Upper lobe of left lung (tissue), 6 donors: ENCODE measurements around the gene CDC42BPA. TPM values are rescaled to one million over a fixed set of nuclear protein-coding genes. Genes with fewer than 3 reads are reported as not detected.
"Not testable (repeated sequence)": the region's sequence is repeated elsewhere in the genome, so short reads cannot be mapped to it uniquely, and the experiment has no call there.

ENCODE experiments used
- ATAC-seq, 2 donors: fragments of 200-7000 bp; cut with Tn5 transposase; one replicate each; pipeline ENCODE4 v1.9.1; 2022; ENCODE audit warnings: mild to moderate bottlenecking in 2 of 2, moderate library complexity in 2 of 2; ENCODE audit not compliant: low FRiP score in 2 of 2
- DNase-seq, 2 donors: peaks; one replicate each; pipeline ENCODE4 v3.0.0-alpha.2; 2019 to 2020
- H3K27ac ChIP-seq, 4 donors: fragments of 200-600 bp; sonication (generic); one replicate each; pipeline ENCODE4 v1.5.1; 2016 to 2019
- H3K27me3 ChIP-seq, 4 donors: fragments of 200-600 bp; sonication (generic); one replicate each; pipeline ENCODE4 v1.5.1; 2017 to 2019
- H3K36me3 ChIP-seq, 4 donors: fragments of 200-600 bp; sonication (generic); one replicate each; pipeline ENCODE4 v1.5.1; 2016 to 2019
- H3K4me1 ChIP-seq, 4 donors: fragments of 200-600 bp; sonication (generic); one replicate each; pipeline ENCODE4 v1.5.1; 2018 to 2019
- H3K4me3 ChIP-seq, 4 donors: fragments of 200-600 bp; sonication (generic); one replicate each; pipeline ENCODE4 v1.5.1; 2017 to 2019; ENCODE audit warnings: mild to moderate bottlenecking in 2 of 4, moderate library complexity in 1 of 4
- H3K9me3 ChIP-seq, 4 donors: fragments of 200-600 bp; sonication (generic); one replicate each; pipeline ENCODE4 v1.5.1; 2018 to 2019
- CTCF ChIP-seq, 6 experiments: fragments of 450-650 bp in 4 of 6; fragments of 200-600 bp in 2 of 6; sonication (generic) in 2 of 6; IDR thresholded peaks; one replicate each; pipeline ENCODE4 v1.5.1; 2016 to 2019; ENCODE audit warnings: antibody characterized with exemption in 6 of 6
- EP300 ChIP-seq, 4 donors: sonication (generic); formaldehyde crosslinking; IDR thresholded peaks; one replicate each; pipeline ENCODE4 v1.5.1; 2017; ENCODE audit warnings: antibody characterized with exemption in 4 of 4, control low read depth in 2 of 4
- POLR2A ChIP-seq, 4 donors: fragments of 450-650 bp; IDR thresholded peaks; one replicate each; pipeline ENCODE4 v1.5.1; 2016 to 2017; ENCODE audit warnings: antibody characterized with exemption in 4 of 4, mild to moderate bottlenecking in 2 of 4
- POLR2AphosphoS5 ChIP-seq, 2 donors: sonication (generic); formaldehyde crosslinking; IDR thresholded peaks; one replicate each; pipeline ENCODE4 v1.5.1; 2017; ENCODE audit warnings: antibody characterized with exemption in 2 of 2
- WGBS, 2 donors: methylation state at CpG; one replicate each; pipeline ENCODE4 v1.1.5; 2017 to 2018; 5-methylcytosine and 5-hydroxymethylcytosine counted together
- total RNA-seq, 6 donors: library from RNA; depleted of rRNA in 4 of 6; stranded (reverse); fragments of >200 nt in 4 of 6; gene quantifications; one replicate each; pipeline versions ENCODE4 v1.1.0 to v1.2.1, GENCODE V29; 2016 to 2021
- donor health status: DM: no; HTN: no; CAD: no; lungs with moderate emphysema.
- donor health status: DM: no; HTN: yes; CAD: no; lungs with severe emphysema.

CDC42BPA gene
- total RNA-seq, 6 donors from 2014 or later = 27.8 to 76.1 (median 33.1) TPM

DNA sequence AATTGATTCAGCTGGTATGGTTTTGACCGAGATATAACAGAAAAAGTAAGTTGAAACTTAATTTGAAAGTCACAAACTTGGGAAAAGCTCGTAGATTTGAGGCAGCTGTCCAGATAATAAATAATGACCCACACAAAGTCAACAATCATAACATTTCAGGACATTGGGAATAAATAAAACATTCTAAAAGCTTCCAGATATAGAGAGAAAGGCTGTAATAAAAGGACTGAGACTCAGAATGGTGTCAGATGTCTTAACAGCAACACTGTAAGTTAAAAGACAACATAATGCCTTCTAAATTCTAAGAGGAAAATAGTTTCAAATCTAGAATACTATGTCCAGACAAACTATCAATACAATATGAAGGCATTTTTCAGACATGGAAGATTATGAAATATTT, 163.3 kb downstream of the CDC42BPA start:
- no peaks in the 10 kb centered on the region for H3K4me1 ChIP-seq

GRCh38 chr1:227152525-227152924, 165.8 kb downstream of the CDC42BPA start:
- no peak for ATAC-seq
- TF ChIP-seq POLR2AphosphoS5 (IDR thresholded peaks at IDR 0.05) (no peak), CTCF (IDR thresholded peaks at IDR 0.05) (no peak), POLR2A (IDR thresholded peaks at IDR 0.05) (no peak), EP300 (IDR thresholded peaks at IDR 0.05) (no peak)
- H3K4me3 ChIP-seq = no peak overlapping the region
- DNase-seq = no peak
- H3K9me3 ChIP-seq = no peaks in the 10 kb centered on the region
- no peaks in the 10 kb centered on the region for H3K36me3 ChIP-seq
- H3K27ac ChIP-seq = no peak overlapping the region
- WGBS, 2 donors = 96 to 98% methylated on average over 2 of the region's 2 CpGs
- no peaks in the 10 kb centered on the region for H3K4me1 ChIP-seq
- H3K27me3 ChIP-seq = no peaks in the 10 kb centered on the region

More for the DNA sequence above, 163.3 kb downstream of the CDC42BPA start:
- DNase-seq (no peak), ATAC-seq (no peak)
- 65 to 75% methylated on average over 2 of the region's 2 CpGs for WGBS, 2 donors
- Histone ChIP-seq H3K27me3 (no peaks in the 10 kb centered on the region), H3K36me3 (peaks cover 0 to 18% (median 4%) of the 10 kb centered on the region in 4 donors), H3K27ac (no peak overlapping the region), H3K4me3 (no peak overlapping the region), H3K9me3 (no peaks in the 10 kb centered on the region)
- no peak for TF ChIP-seq POLR2AphosphoS5 (IDR thresholded peaks at IDR 0.05)

- Histone ChIP-seq H3K27me3 (no peaks in the 10 kb centered on the region), H3K36me3 (peaks cover 0 to 47% (median 7%) of the 10 kb centered on the region in 4 donors), H3K27ac (no peak overlapping the region), H3K4me1 (no peaks in the 10 kb centered on the region), H3K4me3 (no peak overlapping the region), H3K9me3 (no peaks in the 10 kb centered on the region)
- ATAC-seq (no peak), DNase-seq (no peak)
- TF ChIP-seq EP300 (IDR thresholded peaks at IDR 0.05) (no peak), POLR2A (IDR thresholded peaks at IDR 0.05) (no peak), POLR2AphosphoS5 (IDR thresholded peaks at IDR 0.05) (no peak), CTCF (IDR thresholded peaks at IDR 0.05) (no peak)
- 71 to 74% methylated on average over 1 of the region's 1 CpG for WGBS, 2 donors
Measured at GRCh38 chr1:227140376-227140775, 177.9 kb downstream of the CDC42BPA start.

DNA sequence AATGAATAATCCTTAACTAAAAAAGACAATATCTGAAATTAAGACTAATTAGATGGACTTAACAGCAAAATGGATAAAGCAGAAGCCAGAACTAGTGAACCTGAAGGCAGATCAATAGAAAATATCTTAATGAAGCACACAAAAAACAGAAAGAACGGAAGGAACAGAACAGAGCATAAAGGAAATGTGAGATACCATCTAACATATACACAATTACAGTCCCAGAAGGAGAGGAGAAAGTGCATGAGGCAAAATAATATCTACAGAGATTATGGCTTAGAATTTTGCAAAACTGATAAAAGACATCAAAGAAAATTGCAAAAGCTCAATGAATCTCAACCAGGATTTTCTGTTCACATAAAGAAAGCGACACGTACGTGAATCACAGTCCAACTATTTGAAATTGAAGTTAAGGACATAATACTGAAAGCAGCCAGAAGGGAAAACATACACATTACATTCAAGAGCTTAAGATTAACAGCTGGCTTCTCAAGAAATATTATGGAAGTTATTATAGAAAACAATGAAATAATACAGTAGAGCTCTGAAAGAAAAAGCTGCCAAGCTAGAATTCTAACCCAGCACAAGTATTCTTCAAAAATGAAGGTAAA, 182.0 kb downstream of the CDC42BPA start:
- DNase-seq (no peak), ATAC-seq (no peak)
- TF ChIP-seq CTCF (IDR thresholded peaks at IDR 0.05) (no peak), POLR2A (IDR thresholded peaks at IDR 0.05) (no peak), POLR2AphosphoS5 (IDR thresholded peaks at IDR 0.05) (no peak), EP300 (IDR thresholded peaks at IDR 0.05) (no peak)
- Histone ChIP-seq H3K27me3 (no peaks in the 10 kb centered on the region), H3K4me1 (no peaks in the 10 kb centered on the region), H3K9me3 (no peaks in the 10 kb centered on the region), H3K36me3 (peaks cover 0 to 15% (median 0%) of the 10 kb centered on the region in 4 donors), H3K27ac (no peak overlapping the region), H3K4me3 (no peak overlapping the region)
- 84 to 90% methylated on average over 4 of the region's 4 CpGs for WGBS, 2 donors

DNA sequence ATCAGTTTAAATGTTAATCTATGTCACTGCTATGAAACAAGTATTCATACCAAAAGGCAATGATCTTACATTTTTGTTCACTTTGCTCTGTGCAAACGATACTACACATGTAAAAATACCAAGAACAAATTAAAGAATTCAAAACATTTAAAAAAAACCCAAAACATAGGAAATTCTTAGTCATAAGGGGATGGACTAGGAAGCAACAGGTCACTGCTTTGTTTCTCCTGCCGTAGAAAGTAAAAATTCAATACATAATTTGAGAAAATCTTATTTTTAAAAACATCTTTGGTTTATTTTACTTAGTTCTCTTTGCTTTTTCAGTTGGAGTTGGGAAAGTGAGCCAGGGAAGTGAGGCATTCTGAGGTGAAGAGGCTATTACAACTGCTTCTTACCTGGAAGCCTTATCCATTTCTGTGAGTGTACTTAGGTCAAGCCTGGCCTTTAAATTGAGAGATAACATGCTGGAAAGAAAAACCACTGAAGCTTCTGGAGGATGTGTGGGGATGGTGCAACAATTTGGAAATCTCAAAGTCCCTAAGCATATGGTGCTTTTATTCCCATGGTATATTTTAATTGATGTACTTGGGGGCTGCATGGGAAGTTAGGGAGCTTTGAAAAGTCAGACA, 183.5 kb downstream of the CDC42BPA start:
- Histone ChIP-seq H3K27me3 (no peaks in the 10 kb centered on the region), H3K36me3 (peaks cover 0 to 15% (median 0%) of the 10 kb centered on the region in 4 donors), H3K9me3 (no peaks in the 10 kb centered on the region), H3K4me1 (no peaks in the 10 kb centered on the region), H3K4me3 (no peak overlapping the region), H3K27ac (no peak overlapping the region)
- DNase-seq (no peak), ATAC-seq (no peak)
- TF ChIP-seq POLR2AphosphoS5 (IDR thresholded peaks at IDR 0.05) (no peak), POLR2A (IDR thresholded peaks at IDR 0.05) (no peak), EP300 (IDR thresholded peaks at IDR 0.05) (no peak), CTCF (IDR thresholded peaks at IDR 0.05) (no peak)
- WGBS, 2 donors = 71 to 77% methylated on average over 2 of the region's 2 CpGs

DNA sequence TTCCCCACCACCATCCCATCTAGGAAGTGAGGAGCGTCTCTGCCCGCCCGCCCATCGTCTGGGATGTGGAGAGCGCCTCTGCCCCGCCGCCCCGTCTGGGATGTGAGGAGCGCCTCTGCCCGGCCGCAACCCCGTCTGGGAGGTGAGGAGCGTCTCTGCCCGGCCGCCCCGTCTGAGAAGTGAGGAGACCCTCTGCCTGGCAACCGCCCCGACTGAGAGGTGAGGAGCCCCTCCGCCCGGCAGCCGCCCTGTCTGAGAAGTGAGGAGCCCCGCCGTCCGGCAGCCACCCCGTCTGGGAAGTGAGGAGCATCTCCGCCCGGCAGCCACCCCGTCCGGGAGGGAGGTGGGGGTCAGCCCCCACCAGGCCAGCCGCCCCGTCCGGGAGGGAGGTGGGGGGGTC, 185.6 kb downstream of the CDC42BPA start:
- WGBS, 2 donors = 98 to 100% methylated on average over 8 to 18 of the region's 32 CpGs
- H3K4me3 ChIP-seq, ATAC-seq: not testable (repeated sequence)

More for the DNA sequence above, 185.6 kb downstream of the CDC42BPA start:
- not testable (repeated sequence) for H3K9me3 ChIP-seq, H3K36me3 ChIP-seq, H3K27ac ChIP-seq, H3K4me1 ChIP-seq, H3K27me3 ChIP-seq
- peak in 1 of 2 donors; percentile 56 for DNase-seq
